ENCODE data around the gene CES4A. TPM values are rescaled to one million over a fixed set of nuclear protein-coding genes. Genes with fewer than 3 reads are reported as not detected.
"Not testable (repeated sequence)": the region's sequence is repeated elsewhere in the genome, so short reads cannot be mapped to it uniquely, and the experiment has no call there.

CES4A gene
- total and polyA plus RNA-seq, 5 experiments from 2014 or later, result 0.83 to 13.7 (median 2.4) TPM

DNA sequence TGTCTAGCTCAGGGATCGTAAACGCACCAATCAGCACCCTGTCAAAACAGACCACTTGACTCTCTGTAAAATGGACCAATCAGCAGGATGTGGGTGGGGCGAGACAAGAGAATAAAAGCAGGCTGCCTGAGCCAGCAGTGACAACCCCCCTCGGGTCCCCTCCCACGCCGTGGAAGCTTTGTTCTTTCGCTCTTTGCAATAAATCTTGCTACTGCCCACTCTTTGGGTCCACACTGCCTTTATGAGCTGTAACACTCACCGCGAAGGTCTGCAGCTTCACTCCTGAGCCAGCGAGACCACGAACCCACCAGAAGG lies 13.5 kb upstream of the CES4A start:
- H3K4me3 Mint-ChIP-seq, result peak overlapping the region; percentile 54 to 86 (median 72)
- DNase-seq, result peak in 6 of 10 donors; percentile 11 to 37 (median 31)
- ATAC-seq, POLR2A ChIA-PET, H3K9me3 Mint-ChIP-seq, H3K27me3 Mint-ChIP-seq, H3K36me3 Mint-ChIP-seq: not testable (repeated sequence)
- H3K27ac Mint-ChIP-seq, result peak overlapping the region in 5 of 10 donors; percentile 6 to 69 (median 58)
- peaks cover 4 to 14% (median 10%) of the 10 kb centered on the region in 4 donors for H3K4me1 Mint-ChIP-seq

- Mint-ChIP-seq H3K27me3 (peaks cover 0 to 9% (median 0%) of the 10 kb centered on the region in 5 donors), H3K4me3 (peak overlapping the region; percentile 54 to 86 (median 72)), H3K4me1 (peaks cover 4 to 14% (median 10%) of the 10 kb centered on the region in 4 donors), H3K36me3 (no peaks in the 10 kb centered on the region), H3K27ac (peak overlapping the region in 3 of 10 donors; percentile 6 to 69 (median 9)), H3K9me3 (no peaks in the 10 kb centered on the region)
- POLR2A ChIA-PET, result no interaction called here
- DNase-seq (no peak), ATAC-seq (no peak)
These were observed 13.0 kb upstream of the CES4A start for GRCh38 chr16:66975302-66975893.

DNA sequence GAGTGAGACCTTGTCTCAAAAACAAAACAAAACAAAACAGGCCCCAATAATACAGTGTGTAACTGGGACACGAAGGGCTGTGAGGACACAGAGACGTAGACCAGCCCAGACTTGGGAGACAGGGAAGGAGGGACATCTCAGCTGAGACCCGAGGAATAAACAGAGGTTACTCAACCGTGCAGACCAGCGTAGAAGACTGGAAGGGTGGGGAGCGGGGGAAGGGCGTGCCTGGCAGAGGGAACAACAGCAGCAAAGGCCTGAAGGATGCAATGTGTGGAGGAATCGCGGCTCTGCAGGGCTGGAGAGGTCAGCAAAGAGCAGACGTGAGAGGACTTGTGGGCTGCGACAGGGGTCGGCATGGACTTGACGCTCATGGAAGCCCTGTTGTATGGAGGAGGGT lies 11.6 kb upstream of the CES4A start:
- Mint-ChIP-seq H3K9me3 (no peaks in the 10 kb centered on the region), H3K36me3 (no peaks in the 10 kb centered on the region), H3K27me3 (peaks cover 0 to 9% (median 0%) of the 10 kb centered on the region in 5 donors), H3K27ac (no peak overlapping the region), H3K4me1 (peaks cover 4 to 14% (median 10%) of the 10 kb centered on the region in 4 donors), H3K4me3 (no peak overlapping the region)
- ATAC-seq (no peak), DNase-seq (no peak)
- POLR2A ChIA-PET, result no interaction called here

GRCh38 chr16:66977341-66978113 lies 10.9 kb upstream of the CES4A start:
- Mint-ChIP-seq H3K9me3 (no peaks in the 10 kb centered on the region), H3K4me1 (peaks cover 7 to 14% (median 10%) of the 10 kb centered on the region in 4 donors), H3K27ac (peak overlapping the region in 1 of 10 donors; percentile 14), H3K4me3 (peak overlapping the region in 1 of 10 donors; percentile 8), H3K27me3 (peaks cover 0 to 9% (median 0%) of the 10 kb centered on the region in 5 donors), H3K36me3 (no peaks in the 10 kb centered on the region)
- DNase-seq, result peak; percentile 73 to 92 (median 84)
- POLR2A ChIA-PET, result no interaction called here
- peak; percentile 99 to 100 for ATAC-seq

- no peaks in the 10 kb centered on the region for H3K36me3 Mint-ChIP-seq
- peaks cover 7 to 15% (median 12%) of the 10 kb centered on the region in 4 donors for H3K4me1 Mint-ChIP-seq
- H3K27me3 Mint-ChIP-seq, result peaks cover 0 to 9% (median 0%) of the 10 kb centered on the region in 5 donors
- no peak overlapping the region for H3K4me3 Mint-ChIP-seq
- no peaks in the 10 kb centered on the region for H3K9me3 Mint-ChIP-seq
- ATAC-seq, result no peak
- peak overlapping the region in 1 of 10 donors; percentile 59 for H3K27ac Mint-ChIP-seq
- POLR2A ChIA-PET, result no interaction called here
- DNase-seq, result no peak
These were observed 9.2 kb upstream of the CES4A start for GRCh38 chr16:66979011-66979717.

- Mint-ChIP-seq H3K9me3 (no peaks in the 10 kb centered on the region), H3K36me3 (no peaks in the 10 kb centered on the region), H3K4me3 (no peak overlapping the region), H3K27me3 (peaks cover 0 to 5% (median 0%) of the 10 kb centered on the region in 5 donors), H3K27ac (no peak overlapping the region), H3K4me1 (peaks cover 0 to 20% (median 5%) of the 10 kb centered on the region in 4 donors)
- DNase-seq (no peak), ATAC-seq (no peak)
- POLR2A ChIA-PET, result no interaction called here
These were observed 5.4 kb upstream of the CES4A start for GRCh38 chr16:66983033-66983432.

- peak overlapping the region in 2 of 10 donors; percentile 3 to 11 for H3K4me3 Mint-ChIP-seq
These were observed 3.5 kb upstream of the CES4A start for GRCh38 chr16:66984892-66985311.

DNA sequence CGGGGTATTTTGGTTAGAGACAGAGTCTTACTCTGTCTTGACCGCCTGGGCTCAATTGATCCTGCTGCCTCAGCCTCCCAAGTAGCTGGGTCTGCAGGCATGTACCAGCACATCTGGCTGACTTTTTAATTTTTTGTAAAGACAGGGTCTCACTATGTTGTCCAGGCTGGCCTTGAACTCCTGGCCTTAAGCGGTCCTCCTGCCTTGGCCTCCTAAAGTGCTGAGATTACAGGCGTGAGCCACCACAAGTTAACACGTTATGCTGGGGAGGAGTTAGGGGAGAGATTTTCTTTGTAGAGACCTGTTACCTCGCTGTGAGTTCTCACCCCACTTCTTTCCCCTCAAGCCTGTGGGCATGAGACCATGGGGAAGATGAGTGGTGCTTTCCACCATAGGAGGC lies 1.8 kb upstream of the CES4A start:
- Mint-ChIP-seq H3K4me1 (peaks cover 0 to 20% (median 5%) of the 10 kb centered on the region in 4 donors), H3K27me3 (peaks cover 0 to 3% (median 0%) of the 10 kb centered on the region in 5 donors), H3K4me3 (no peak overlapping the region), H3K36me3 (no peaks in the 10 kb centered on the region), H3K9me3 (no peaks in the 10 kb centered on the region), H3K27ac (no peak overlapping the region)
- DNase-seq, result no peak
- POLR2A ChIA-PET, result no interaction called here
- no peak for ATAC-seq

More at GRCh38 chr16:66984892-66985311, 3.5 kb upstream of the CES4A start:
- no peaks in the 10 kb centered on the region for H3K36me3 Mint-ChIP-seq
- no peaks in the 10 kb centered on the region for H3K9me3 Mint-ChIP-seq
- H3K27me3 Mint-ChIP-seq, result peaks cover 0 to 3% (median 0%) of the 10 kb centered on the region in 5 donors
- DNase-seq (no peak), ATAC-seq (no peak)
- peak overlapping the region in 8 of 10 donors; percentile 9 to 87 (median 58) for H3K27ac Mint-ChIP-seq
- H3K4me1 Mint-ChIP-seq, result peaks cover 0 to 20% (median 5%) of the 10 kb centered on the region in 4 donors
- POLR2A ChIA-PET, result no interaction called here

DNA sequence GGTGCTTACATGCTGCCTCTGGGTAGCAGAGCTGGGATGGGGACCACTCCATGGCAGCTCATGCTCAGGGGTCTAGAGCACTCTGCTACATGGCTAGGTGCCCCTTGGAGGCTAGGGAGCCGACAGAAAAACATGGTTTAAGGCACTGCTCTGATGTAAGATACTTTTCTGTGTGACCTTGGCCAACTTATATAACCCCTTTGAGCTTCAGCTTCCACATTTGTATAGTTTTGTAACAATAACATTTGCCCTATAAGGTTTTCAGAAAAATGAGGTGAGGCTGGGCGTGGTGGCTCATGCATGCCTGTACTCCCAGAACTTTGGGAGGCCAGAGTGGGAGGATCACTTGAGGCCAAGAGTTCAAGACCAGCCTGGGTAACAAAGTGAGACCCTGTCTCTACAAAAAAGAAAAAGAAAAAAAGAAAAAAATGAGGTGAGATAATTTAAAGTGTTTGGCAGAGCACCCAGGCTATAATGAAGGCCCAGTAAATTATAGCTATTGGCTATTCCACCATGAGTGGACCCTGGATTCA lies 3.2 kb downstream of the CES4A start:
- H3K4me3 Mint-ChIP-seq, result no peak overlapping the region
- no peak for ATAC-seq
- H3K4me1 Mint-ChIP-seq, result no peaks in the 10 kb centered on the region
- no peak for DNase-seq
- no peaks in the 10 kb centered on the region for H3K36me3 Mint-ChIP-seq
- H3K9me3 Mint-ChIP-seq, result no peaks in the 10 kb centered on the region
- H3K27ac Mint-ChIP-seq, result no peak overlapping the region
- POLR2A ChIA-PET, result interaction anchor here (0.6 kb wide), 1 partner anchor 8 kb away, joined by 3 read pairs; no protein-coding TSS in a partner anchor
- peaks cover 0 to 3% (median 0%) of the 10 kb centered on the region in 5 donors for H3K27me3 Mint-ChIP-seq

GRCh38 chr16:66993558-66993957 lies 5.2 kb downstream of the CES4A start:
- ATAC-seq, H3K36me3 Mint-ChIP-seq, H3K27me3 Mint-ChIP-seq, H3K9me3 Mint-ChIP-seq, H3K4me1 Mint-ChIP-seq, POLR2A ChIA-PET, H3K27ac Mint-ChIP-seq, DNase-seq: not testable (repeated sequence)
- H3K4me3 Mint-ChIP-seq, result peak overlapping the region in 1 of 10 donors; percentile 6

DNA sequence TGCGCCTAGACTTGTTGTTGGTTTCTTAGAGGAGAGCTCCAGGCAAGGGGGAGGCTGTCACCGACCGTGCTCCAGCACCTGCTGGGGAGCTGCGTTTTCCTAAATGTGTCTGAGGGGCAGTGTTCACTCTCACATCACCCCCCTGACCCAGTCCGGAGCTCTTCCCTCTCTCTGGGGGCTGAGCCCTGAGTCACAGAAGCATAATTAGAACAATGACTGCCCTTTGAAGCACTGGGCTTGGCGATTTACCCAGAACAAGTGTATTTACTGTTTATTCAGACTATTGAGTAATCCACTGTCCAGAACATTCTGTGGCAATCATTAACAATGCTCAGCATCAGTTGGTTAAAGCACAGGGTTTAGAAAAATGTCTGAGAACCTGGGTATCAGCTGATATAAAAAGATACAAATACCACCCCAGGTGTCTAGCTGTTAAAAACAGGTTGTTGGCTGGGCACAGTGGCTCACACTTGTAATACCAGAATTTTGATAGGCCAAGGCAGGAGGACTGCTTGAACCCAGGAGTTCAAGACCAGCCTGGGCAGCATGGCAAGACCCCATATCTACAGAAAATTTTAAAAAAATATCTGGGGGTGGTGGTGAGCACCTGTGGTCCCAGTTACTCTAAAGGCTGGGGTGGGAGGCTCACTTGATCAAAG lies 8.1 kb downstream of the CES4A start:
- POLR2A ChIA-PET, result no interaction called here
- no peaks in the 10 kb centered on the region for H3K9me3 Mint-ChIP-seq
- H3K27ac Mint-ChIP-seq, result no peak overlapping the region
- H3K4me3 Mint-ChIP-seq, result no peak overlapping the region
- DNase-seq (no peak), ATAC-seq (no peak)
- H3K27me3 Mint-ChIP-seq, result no peaks in the 10 kb centered on the region
- peaks cover 5 to 10% (median 9%) of the 10 kb centered on the region in 4 donors for H3K4me1 Mint-ChIP-seq
- H3K36me3 Mint-ChIP-seq, result no peaks in the 10 kb centered on the region

DNA sequence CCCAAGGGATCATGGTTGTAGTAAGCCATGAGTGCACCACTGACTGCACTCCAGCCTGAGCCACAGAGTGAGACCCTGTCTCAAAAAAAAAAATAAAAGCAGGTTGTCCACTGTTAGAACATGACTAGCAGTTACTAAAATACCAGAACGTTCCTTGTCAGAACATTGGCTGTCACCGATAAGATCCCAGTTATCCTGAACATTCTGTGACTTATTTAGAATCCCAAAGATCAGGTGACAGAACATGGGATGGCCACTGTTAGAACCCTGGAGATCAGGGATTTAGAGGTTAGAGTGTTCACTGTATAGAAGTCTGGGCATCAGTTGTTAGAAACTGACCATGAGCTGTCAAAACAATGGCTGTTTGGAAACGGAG lies 8.6 kb downstream of the CES4A start:
- peaks cover 9 to 15% (median 14%) of the 10 kb centered on the region in 4 donors for H3K4me1 Mint-ChIP-seq
- H3K27me3 Mint-ChIP-seq, result no peaks in the 10 kb centered on the region
- no peak overlapping the region for H3K4me3 Mint-ChIP-seq
- no peak for DNase-seq
- POLR2A ChIA-PET, result interaction anchor here (0.6 kb wide), 1 partner anchor 31 kb away, joined by 3 read pairs; no protein-coding TSS in a partner anchor
- no peaks in the 10 kb centered on the region for H3K36me3 Mint-ChIP-seq
- no peak for ATAC-seq
- no peaks in the 10 kb centered on the region for H3K9me3 Mint-ChIP-seq
- H3K27ac Mint-ChIP-seq, result peak overlapping the region in 1 of 10 donors; percentile 1
